B cell (primary cell): ENCODE measurements around the gene ALX3. TPM values are rescaled to one million over a fixed set of nuclear protein-coding genes. Genes with fewer than 3 reads are reported as not detected.

Source experiments
- ATAC-seq: fragments of 200-7000 bp; cut with Tn5 transposase; one replicate; pipeline ENCODE4 v1.10.0; 2021; ENCODE audit warnings: low read depth, mild to moderate bottlenecking, moderate number of reproducible peaks, moderate library complexity
- CTCF ChIA-PET: fragments of 350-600 bp; sonication (Branson Sonifier 250); formaldehyde crosslinking; loops from one replicate; lab custom pipeline; 2021; ENCODE audit warnings: antibody characterized with exemption, inconsistent platforms; lab: Charles Lee
- POLR2A ChIA-PET: fragments of 350-600 bp; sonication (Branson Sonifier 250); formaldehyde crosslinking; loops from one replicate; lab custom pipeline; 2021; ENCODE audit warnings: antibody characterized with exemption; lab: Charles Lee
- DNase-seq: peaks from one replicate; pipeline ENCODE4 v3.0.0; 2013
- H2AFZ ChIP-seq: 2 replicates; pipeline ENCODE4 v1.6.1; 2012; ENCODE audit warnings: mild to moderate bottlenecking, low read depth, low read length; ENCODE audit not compliant: insufficient read depth, poor library complexity, severe bottlenecking
- H3K27ac ChIP-seq, 2 donors: 1 replicate in 1 of 2; 2 replicates in 1 of 2; pipeline ENCODE4 v1.5.1; 2012 to 2013; ENCODE audit warnings: low read length in 2 of 2, mild to moderate bottlenecking in 2 of 2, moderate library complexity in 1 of 2
- H3K27me3 ChIP-seq, 4 experiments: fragments of 200-600 bp in 1 of 4; sonication (generic) in 1 of 4; replicated peaks in 1 of 4; 1 replicate in 2 of 4; 2 replicates in 2 of 4; pipeline versions ENCODE4 v1.6.1 to v1.7.0; 2013 to 2016; ENCODE audit warnings: low read length in 3 of 4, mild to moderate bottlenecking in 2 of 4, mixed read lengths in 1 of 4, moderate library complexity in 1 of 4; ENCODE audit not compliant: insufficient read depth in 4 of 4, control insufficient read depth in 3 of 4; ENCODE audit errors: control extremely low read depth in 1 of 4
- H3K36me3 ChIP-seq, 2 experiments: replicated peaks in 1 of 2; 1 replicate in 1 of 2; 2 replicates in 1 of 2; pipeline versions ENCODE4 v1.6.1 to v1.7.1; 2013; ENCODE audit warnings: low read length in 1 of 2; ENCODE audit not compliant: insufficient read depth in 2 of 2, control insufficient read depth in 1 of 2; ENCODE audit errors: control extremely low read depth in 1 of 2, extremely low read depth in 1 of 2
- H3K4me1 ChIP-seq, 2 donors: fragments of 200-600 bp in 1 of 2; sonication (generic) in 1 of 2; 1 replicate in 1 of 2; 2 replicates in 1 of 2; pipeline versions ENCODE4 v1.5.1 to v1.6.1; 2013 to 2017; ENCODE audit warnings: low read length in 2 of 2; ENCODE audit not compliant: control insufficient read depth in 2 of 2, insufficient read depth in 2 of 2
- H3K4me2 ChIP-seq: replicated peaks from 2 replicates; pipeline ENCODE3; 2012; ENCODE audit warnings: mild to moderate bottlenecking, low read depth, low read length; ENCODE audit not compliant: poor library complexity, severe bottlenecking
- H3K4me3 ChIP-seq, 5 experiments: fragments of 200-600 bp in 1 of 5; sonication (generic) in 1 of 5; 1 replicate in 3 of 5; 2 replicates in 2 of 5; pipeline versions ENCODE4 v1.5.1 to v1.7.0; 2011 to 2016; ENCODE audit warnings: low read length in 4 of 5, mild to moderate bottlenecking in 4 of 5, low read depth in 2 of 5, control low read depth in 1 of 5, moderate library complexity in 1 of 5; ENCODE audit not compliant: insufficient read depth in 1 of 5; ENCODE audit errors: control extremely low read depth in 1 of 5, extremely low read depth in 1 of 5
- H3K79me2 ChIP-seq: fragments of 200-600 bp; sonication (generic); one replicate; pipeline ENCODE4 v1.6.0; 2016; ENCODE audit warnings: low read length; ENCODE audit not compliant: control insufficient read depth, insufficient read depth
- H3K9ac ChIP-seq: fragments of 200-600 bp; sonication (generic); 2 replicates; pipeline ENCODE4 v1.6.1; 2017; ENCODE audit warnings: mild to moderate bottlenecking, low read length, moderate library complexity
- H3K9me3 ChIP-seq, 3 donors: one replicate each; pipeline versions ENCODE4 v1.6.1 to v1.7.1; 2013; ENCODE audit warnings: low read length in 2 of 3; ENCODE audit not compliant: control insufficient read depth in 2 of 3, insufficient read depth in 1 of 3; ENCODE audit errors: control extremely low read depth in 1 of 3
- H4K20me1 ChIP-seq: 2 replicates; pipeline ENCODE4 v1.6.0; 2012; ENCODE audit warnings: mild to moderate bottlenecking, low read length; ENCODE audit not compliant: insufficient read depth, control insufficient read depth, poor library complexity, severe bottlenecking
- H3K27ac Mint-ChIP-seq: one replicate; pipeline ENCODE4 v1.8.0; 2021; ENCODE audit warnings: mixed read lengths
- H3K27me3 Mint-ChIP-seq: one replicate; pipeline ENCODE4 v1.8.0; 2021; ENCODE audit warnings: mixed read lengths
- H3K4me1 Mint-ChIP-seq: one replicate; pipeline ENCODE4 v1.8.0; 2021; ENCODE audit warnings: mixed read lengths
- H3K4me3 Mint-ChIP-seq: one replicate; pipeline ENCODE4 v1.8.0; 2021; ENCODE audit warnings: mixed read lengths
- H3K9me3 Mint-ChIP-seq: one replicate; pipeline ENCODE4 v1.8.0; 2022; ENCODE audit warnings: mixed read lengths; ENCODE audit not compliant: insufficient read depth
- EZH2 ChIP-seq: IDR thresholded peaks from 2 replicates; pipeline ENCODE4 v1.6.1; 2012; ENCODE audit warnings: borderline replicate concordance, low read depth, mild to moderate bottlenecking, moderate library complexity, low read length; ENCODE audit not compliant: insufficient read depth, poor library complexity, severe bottlenecking
- WGBS: methylation state at CpG from one replicate; pipeline ENCODE4 v1.1.5; 2013; ENCODE audit warnings: missing lambda C conversion rate; ENCODE audit not compliant: insufficient coverage; 5-methylcytosine and 5-hydroxymethylcytosine counted together
- intact Hi-C: fragments of 100-400 bp; cut with micrococcal nuclease; formaldehyde crosslinking; loops from one replicate; pipeline ENCODE4 v1.10.0; 2022
- polyA plus RNA-seq: library from polyadenylated mRNA; depleted of rRNA; stranded (reverse); fragments of >200 nt; gene quantifications from 2 replicates; pipeline ENCODE4 v1.2.3, GENCODE V29; 2012
- total RNA-seq, 2 donors: library from RNA; stranded (reverse); fragments of 120-200 nt in 1 of 2; gene quantifications; 1 replicate in 1 of 2; 2 replicates in 1 of 2; pipeline versions ENCODE4 v1.2.3 to v1.2.4, GENCODE V29; 2013 to 2022
- TF ChIP-seq, protein P1 (sequence below): fragments of 200-600 bp; IDR thresholded peaks from one replicate; pipeline ENCODE4 v1.8.0; 2022; ENCODE audit warnings: antibody characterized with exemption, mild to moderate bottlenecking

Gene ALX3
- total and polyA plus RNA-seq, 2 donors (not counting 1 experiment from before 2014, with no cell fraction given) = not detected

DNA sequence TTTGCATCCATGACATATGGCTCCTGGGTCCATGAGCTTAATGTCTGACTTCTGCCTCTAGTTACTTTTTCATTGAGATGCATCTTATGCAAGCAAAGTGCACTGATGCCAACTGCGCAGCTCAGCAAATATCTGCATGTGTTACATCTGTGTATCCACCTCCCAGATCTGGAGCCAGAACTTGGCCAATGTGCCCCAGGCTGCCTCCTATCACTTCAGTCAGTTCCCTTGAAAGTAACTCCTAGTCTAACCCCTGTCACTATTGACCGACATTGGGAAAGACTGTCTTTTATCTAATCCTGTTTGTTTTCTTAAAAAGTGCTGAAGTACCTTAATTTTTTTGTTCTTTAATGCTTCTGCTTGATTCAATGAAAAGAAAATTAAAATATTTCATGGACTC, 22.5 kb upstream of the ALX3 start:
- Mint-ChIP-seq H3K4me3 (no peak overlapping the region), H3K4me1 (no peaks in the 10 kb centered on the region), H3K27ac (no peak overlapping the region), H3K9me3 (no peaks in the 10 kb centered on the region), H3K27me3 (peaks cover 36% of the 10 kb centered on the region)
- peaks cover 0 to 3% (median 0%) of the 10 kb centered on the region in 3 donors for H3K9me3 ChIP-seq
- TF ChIP-seq, protein P1, sequence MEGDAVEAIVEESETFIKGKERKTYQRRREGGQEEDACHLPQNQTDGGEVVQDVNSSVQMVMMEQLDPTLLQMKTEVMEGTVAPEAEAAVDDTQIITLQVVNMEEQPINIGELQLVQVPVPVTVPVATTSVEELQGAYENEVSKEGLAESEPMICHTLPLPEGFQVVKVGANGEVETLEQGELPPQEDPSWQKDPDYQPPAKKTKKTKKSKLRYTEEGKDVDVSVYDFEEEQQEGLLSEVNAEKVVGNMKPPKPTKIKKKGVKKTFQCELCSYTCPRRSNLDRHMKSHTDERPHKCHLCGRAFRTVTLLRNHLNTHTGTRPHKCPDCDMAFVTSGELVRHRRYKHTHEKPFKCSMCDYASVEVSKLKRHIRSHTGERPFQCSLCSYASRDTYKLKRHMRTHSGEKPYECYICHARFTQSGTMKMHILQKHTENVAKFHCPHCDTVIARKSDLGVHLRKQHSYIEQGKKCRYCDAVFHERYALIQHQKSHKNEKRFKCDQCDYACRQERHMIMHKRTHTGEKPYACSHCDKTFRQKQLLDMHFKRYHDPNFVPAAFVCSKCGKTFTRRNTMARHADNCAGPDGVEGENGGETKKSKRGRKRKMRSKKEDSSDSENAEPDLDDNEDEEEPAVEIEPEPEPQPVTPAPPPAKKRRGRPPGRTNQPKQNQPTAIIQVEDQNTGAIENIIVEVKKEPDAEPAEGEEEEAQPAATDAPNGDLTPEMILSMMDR = no peak
- TF ChIP-seq EZH2 = no peak
- WGBS = no CpG with 5 or more reads among the region's 2 CpGs
- H3K36me3 ChIP-seq = no peaks in the 10 kb centered on the region
- POLR2A ChIA-PET = no interaction called here
- H3K4me3 ChIP-seq = no peak overlapping the region
- no peak overlapping the region for H3K9ac ChIP-seq
- peaks cover 0 to 4% of the 10 kb centered on the region in 2 donors for H3K4me1 ChIP-seq
- H3K27me3 ChIP-seq = peaks cover 0 to 8% (median 0%) of the 10 kb centered on the region in 4 experiments
- no peaks in the 10 kb centered on the region for H4K20me1 ChIP-seq
- no peak overlapping the region for H2AFZ ChIP-seq
- no peaks in the 10 kb centered on the region for H3K79me2 ChIP-seq
- H3K27ac ChIP-seq = no peak overlapping the region
- no peak overlapping the region for H3K4me2 ChIP-seq
- DNase-seq (no peak), ATAC-seq (no peak)
- CTCF ChIA-PET = interaction anchor here (1.1 to 3.9 kb wide), 4 partner anchors 8 to 367 kb away, joined by 3 to 33 read pairs (median 8); no protein-coding TSS in a partner anchor
- intact Hi-C loops = no loop called here

DNA sequence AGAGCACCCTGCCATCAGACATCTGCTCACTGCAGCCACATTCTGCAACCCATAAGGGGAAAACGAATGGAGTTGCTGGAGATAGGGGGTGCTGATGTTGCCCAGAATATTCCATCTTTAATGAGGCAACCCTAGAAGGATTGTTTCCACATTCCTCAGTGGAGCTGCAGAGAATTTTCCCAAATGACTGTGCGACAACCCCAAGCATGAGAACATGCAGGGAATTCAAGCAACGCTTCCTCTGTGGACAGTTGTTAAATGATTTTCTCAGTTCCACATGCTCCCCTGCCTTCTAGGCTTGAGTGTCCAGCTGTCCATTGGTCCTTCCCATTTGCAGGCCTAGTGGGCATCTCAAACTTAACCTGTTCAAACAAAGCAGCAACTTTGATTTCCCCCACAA, 21.3 kb upstream of the ALX3 start:
- H3K79me2 ChIP-seq = no peaks in the 10 kb centered on the region
- Mint-ChIP-seq H3K27me3 (peaks cover 42% of the 10 kb centered on the region), H3K9me3 (no peaks in the 10 kb centered on the region), H3K4me1 (no peaks in the 10 kb centered on the region), H3K27ac (no peak overlapping the region), H3K4me3 (no peak overlapping the region)
- H2AFZ ChIP-seq = no peak overlapping the region
- H3K9me3 ChIP-seq = peaks cover 0 to 3% (median 0%) of the 10 kb centered on the region in 3 donors
- no peak overlapping the region for H3K4me2 ChIP-seq
- H4K20me1 ChIP-seq = no peaks in the 10 kb centered on the region
- no peak for TF ChIP-seq EZH2
- TF ChIP-seq, protein P1 = no peak
- ChIA-PET CTCF (interaction anchor here (1.0 to 3.9 kb wide), 10 partner anchors 10 to 404 kb away, joined by 3 to 33 read pairs (median 4); no protein-coding TSS in a partner anchor), POLR2A (no interaction called here)
- no peak for ATAC-seq
- H3K4me3 ChIP-seq = no peak overlapping the region
- intact Hi-C loops = no loop called here
- peaks cover 0 to 4% of the 10 kb centered on the region in 2 donors for H3K4me1 ChIP-seq
- peaks cover 0 to 14% (median 0%) of the 10 kb centered on the region in 4 experiments for H3K27me3 ChIP-seq
- no peak overlapping the region for H3K27ac ChIP-seq
- whole genome bisulfite sequencing = 100% methylated on average over 2 of the region's 3 CpGs
- no peaks in the 10 kb centered on the region for H3K36me3 ChIP-seq
- no peak for DNase-seq
- H3K9ac ChIP-seq = no peak overlapping the region
